Measurements from ENCODE around the gene UNC5C. TPM values are rescaled to one million over a fixed set of nuclear protein-coding genes. Genes with fewer than 3 reads are reported as not detected.

Gene UNC5C
- total and polyA plus RNA-seq, 2 of the 4 experiments (the other 2 are of a cell fraction) = under 0.01 TPM

GRCh38 chr4:95129821-95130311 lies 418.9 kb downstream of the UNC5C start:
- peaks cover 3% of the 10 kb centered on the region for H3K4me1 ChIP-seq (ENCODE audit: control insufficient read depth, insufficient read depth, low read length)
- H2AFZ ChIP-seq (replicated peaks; ENCODE audit: low read length, poor library complexity) = no peak overlapping the region
- peak; percentile 99 for DNase-seq
- peak overlapping the region; percentile 52 for H2BK5ac ChIP-seq (ENCODE audit: low read depth, low read length, poor library complexity, severe bottlenecking)
- H3K4me2 ChIP-seq (ENCODE audit: low read depth, low read length) = peak overlapping the region; percentile 90
- intact Hi-C loops (cut with micrococcal nuclease) = no loop called here
- dilution Hi-C loops (cut with HindIII; ENCODE audit: low sequenced_read_pairs, unreplicated experiment) = no loop called here
- in situ Hi-C loops (cut with MboI; ENCODE audit: low sequenced_read_pairs) = no loop called here
- H3K23ac ChIP-seq (ENCODE audit: low read depth, low read length) = no peak overlapping the region
- no peak overlapping the region for H2AK9ac ChIP-seq (replicated peaks; ENCODE audit: low read depth, low read length, poor library complexity)
- H3K56ac ChIP-seq (ENCODE audit: extremely low read depth, insufficient read depth, low read length) = no peak overlapping the region
- no peaks in the 10 kb centered on the region for H3K79me1 ChIP-seq (ENCODE audit: low read depth in 1 of 2, low read length in 2 of 2)
- H3K9ac ChIP-seq (ENCODE audit: low read depth, low read length) = no peak overlapping the region
- H3K27me3 ChIP-seq (ENCODE audit: control insufficient read depth, insufficient read depth, low read length) = no peaks in the 10 kb centered on the region
- H3K9me3 ChIP-seq (ENCODE audit: control insufficient read depth, insufficient read depth, low read length) = no peaks in the 10 kb centered on the region
- peak overlapping the region; percentile 34 for H3K4ac ChIP-seq (ENCODE audit: low read depth, low read length)
- no peaks in the 10 kb centered on the region; the same call in 1 of the 2 replicates for H4K20me1 ChIP-seq (ENCODE audit: insufficient read depth, low read length)
- H3K9me1 ChIP-seq (ENCODE audit: insufficient read depth, low read length) = peaks cover 3% of the 10 kb centered on the region; the same call in 1 of the 2 replicates
- BruUV-seq (replicated peaks) = no TSS peak
- H2AK5ac ChIP-seq (ENCODE audit: low read depth, low read length) = peak overlapping the region; percentile 46; the same call in 1 of the 2 replicates
- no peak overlapping the region for H3K27ac ChIP-seq (ENCODE audit: insufficient read depth, low read length)
- no peaks in the 10 kb centered on the region for H3K36me3 ChIP-seq (ENCODE audit: control insufficient read depth, insufficient read depth, low read length)
- H3K14ac ChIP-seq (replicated peaks; ENCODE audit: low read depth, low read length) = peak overlapping the region; percentile 41; the same call in 1 of the 2 replicates
- H2BK20ac ChIP-seq (ENCODE audit: low read depth, low read length) = no peak overlapping the region; the same call in 1 of the 2 replicates
- H4K5ac ChIP-seq (ENCODE audit: low read depth, low read length) = no peak overlapping the region
- H2BK120ac ChIP-seq (ENCODE audit: low read depth, low read length) = no peak overlapping the region
- H3K18ac ChIP-seq (ENCODE audit: low read depth, low read length) = peak overlapping the region; percentile 6; the same call in 1 of the 2 replicates
- no peak overlapping the region; the same call in 2 of the 3 replicates for H2BK15ac ChIP-seq (ENCODE audit: low read depth, low read length)
- CTCF ChIA-PET = interaction anchor here (0.6 to 0.7 kb wide), 2 partner anchors 14 to 779 kb away, joined by 3 read pairs; no protein-coding TSS in a partner anchor
- H4K8ac ChIP-seq (ENCODE audit: low read depth in 2 of 2, low read length in 2 of 2) = peak overlapping the region in 1 of 2 experiments; percentile 26; a peak in 1 of 4 replicates
- POLR2A ChIA-PET (ENCODE audit: unreplicated experiment) = no interaction called here
- ATAC-seq (ENCODE audit: low read depth) = peak; percentile 93
- TF ChIP-seq BHLHE40 (IDR thresholded peaks at IDR 0.05; ENCODE audit: low read depth, low read length) (peak; percentile 62), NFE2L2 (IDR thresholded peaks at IDR 0.05; ENCODE audit: low read depth, low read length) (peak; percentile 79), POLR2A (IDR thresholded peaks at IDR 0.05; ENCODE audit: low read depth, low read length) (no peak), MAZ (IDR thresholded peaks at IDR 0.05; ENCODE audit: borderline replicate concordance, low read depth, low read length) (no peak), FOS (IDR thresholded peaks at IDR 0.05; ENCODE audit: low read depth, low read length) (peak; percentile 86), CEBPB (IDR thresholded peaks at IDR 0.05; ENCODE audit: low read depth, low read length) (peak; percentile 99), MAFK (IDR thresholded peaks at IDR 0.05; ENCODE audit: low read depth, low read length) (0 out of 2 replicates have a peak, but pooled peaks have one; percentile 15), RFX5 (IDR thresholded peaks at IDR 0.05; ENCODE audit: low read depth, low read length) (no peak), RCOR1 (IDR thresholded peaks at IDR 0.05; ENCODE audit: insufficient replicate concordance, low read length) (peak; percentile 49)
- H3K4me3 ChIP-seq (ENCODE audit: insufficient read depth, low read depth, low read length) = peak overlapping the region; percentile 7; the same call in 1 of the 2 replicates
- whole genome bisulfite sequencing, 2 experiments (ENCODE audit: extremely low coverage in 2 of 2, insufficient read length in 1 of 2) = no CpG with 5 or more reads among the region's 7 CpGs
- H4K91ac ChIP-seq (ENCODE audit: insufficient read depth, low read depth, low read length) = no peak overlapping the region
